NCI-H345 treated with DMSO at 0.1 percent for 48 hours (cell line): ENCODE data around the gene RRM2.

Experiments used
- DNase-seq: peaks from one replicate; lab custom pipeline; 2025; ENCODE audit not compliant: unreplicated experiment; lab: John Stamatoyannopoulos, UW

Gene RRM2

GRCh38 chr2:10171006-10171800 lies 48.7 kb downstream of the RRM2 start:
- no peak for DNase-seq

GRCh38 chr2:10172033-10172871 lies 49.7 kb downstream of the RRM2 start:
- no peak for DNase-seq

GRCh38 chr2:10173258-10174005 lies 50.9 kb downstream of the RRM2 start:
- DNase-seq = no peak

GRCh38 chr2:10174173-10174572 lies 51.6 kb downstream of the RRM2 start:
- DNase-seq = no peak

GRCh38 chr2:10175441-10175840 lies 52.9 kb downstream of the RRM2 start:
- DNase-seq = no peak

- no peak for DNase-seq
Observed at GRCh38 chr2:10178751-10179150, 56.2 kb downstream of the RRM2 start.

GRCh38 chr2:10179422-10179821 lies 56.9 kb downstream of the RRM2 start:
- DNase-seq = no peak

- no peak for DNase-seq
Observed at GRCh38 chr2:10180229-10180628, 57.7 kb downstream of the RRM2 start.
